T-helper 2 cell treated with Interferon-gamma antibody and Interleukin-4, amounts not matched to agents 5 μg/mL and 100 μg/mL, for 36 hours (primary cell): Measurements from ENCODE around the gene CALHM2.

Experiments used
- DNase-seq: peaks from one replicate; pipeline ENCODE4 v3.0.0; 2021; ENCODE audit warnings: low spot score
- H3K27ac Mint-ChIP-seq: one replicate; pipeline ENCODE4 v1.8.0; 2021; ENCODE audit warnings: mild to moderate bottlenecking, mixed read lengths
- H3K27me3 Mint-ChIP-seq: one replicate; pipeline ENCODE4 v1.8.0; 2021; ENCODE audit warnings: low read depth, mixed read lengths
- H3K36me3 Mint-ChIP-seq: one replicate; pipeline ENCODE4 v1.8.0; 2021; ENCODE audit warnings: low read depth, mixed read lengths
- H3K4me1 Mint-ChIP-seq: one replicate; pipeline ENCODE4 v1.8.0; 2021; ENCODE audit warnings: low read depth, mixed read lengths
- H3K4me3 Mint-ChIP-seq: one replicate; pipeline ENCODE4 v1.8.0; 2022; ENCODE audit warnings: mild to moderate bottlenecking, moderate library complexity, mixed read lengths
- H3K9me3 Mint-ChIP-seq: one replicate; pipeline ENCODE4 v1.8.0; 2021; ENCODE audit warnings: mixed read lengths

The CALHM2 gene

GRCh38 chr10:103467406-103467805 is 15.2 kb upstream of the CALHM2 start:
- Mint-ChIP-seq H3K36me3 (peaks cover 11% of the 10 kb centered on the region), H3K4me3 (no peak overlapping the region), H3K27me3 (peaks cover 5% of the 10 kb centered on the region), H3K4me1 (peaks cover 46% of the 10 kb centered on the region), H3K9me3 (peaks cover 5% of the 10 kb centered on the region), H3K27ac (peak overlapping the region; percentile 66)
- DNase-seq, result no peak

GRCh38 chr10:103466734-103467133 is 14.6 kb upstream of the CALHM2 start:
- H3K9me3 Mint-ChIP-seq, result peaks cover 5% of the 10 kb centered on the region
- H3K4me1 Mint-ChIP-seq, result peaks cover 40% of the 10 kb centered on the region
- peaks cover 5% of the 10 kb centered on the region for H3K27me3 Mint-ChIP-seq
- H3K4me3 Mint-ChIP-seq, result no peak overlapping the region
- no peak for DNase-seq
- no peak overlapping the region for H3K27ac Mint-ChIP-seq
- H3K36me3 Mint-ChIP-seq, result peaks cover 11% of the 10 kb centered on the region

- no peak overlapping the region for H3K27ac Mint-ChIP-seq
- H3K9me3 Mint-ChIP-seq, result peaks cover 3% of the 10 kb centered on the region
- peaks cover 5% of the 10 kb centered on the region for H3K27me3 Mint-ChIP-seq
- no peak for DNase-seq
- peaks cover 31% of the 10 kb centered on the region for H3K4me1 Mint-ChIP-seq
- H3K36me3 Mint-ChIP-seq, result peaks cover 7% of the 10 kb centered on the region
- no peak overlapping the region for H3K4me3 Mint-ChIP-seq
These were observed 13.4 kb upstream of the CALHM2 start for GRCh38 chr10:103465411-103466179.

- Mint-ChIP-seq H3K27ac (no peak overlapping the region), H3K9me3 (no peaks in the 10 kb centered on the region), H3K27me3 (peaks cover 5% of the 10 kb centered on the region)
These were observed 11.3 kb upstream of the CALHM2 start for GRCh38 chr10:103463499-103463898.

DNA sequence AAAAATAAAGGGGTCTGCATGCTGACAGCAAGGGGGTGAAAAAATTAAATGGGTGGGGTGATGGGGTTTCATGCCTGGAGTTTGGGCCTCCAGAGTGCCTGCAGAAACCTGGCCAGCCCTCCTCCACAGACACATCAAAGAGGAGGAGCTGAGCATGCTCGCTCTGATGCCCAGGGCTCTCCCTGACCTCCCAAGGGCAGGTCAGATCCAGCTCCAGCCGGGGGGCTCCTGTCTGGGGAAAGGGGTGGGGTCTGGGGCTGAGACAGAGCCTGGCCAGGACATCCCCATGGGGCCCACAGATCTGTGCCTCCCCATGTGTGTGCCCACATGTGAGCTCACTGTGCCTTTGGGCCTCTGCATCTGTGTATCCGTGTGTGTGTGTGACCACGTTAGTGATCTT is 7.4 kb upstream of the CALHM2 start:
- Mint-ChIP-seq H3K9me3 (no peaks in the 10 kb centered on the region), H3K27ac (no peak overlapping the region), H3K4me1 (peaks cover 16% of the 10 kb centered on the region), H3K4me3 (peak overlapping the region; percentile 28), H3K36me3 (no peaks in the 10 kb centered on the region), H3K27me3 (peaks cover 5% of the 10 kb centered on the region)
- DNase-seq, result no peak

More at GRCh38 chr10:103463499-103463898, 11.3 kb upstream of the CALHM2 start:
- DNase-seq, result no peak
- Mint-ChIP-seq H3K4me3 (no peak overlapping the region), H3K36me3 (no peaks in the 10 kb centered on the region), H3K4me1 (peaks cover 28% of the 10 kb centered on the region)

- Mint-ChIP-seq H3K4me1 (peaks cover 18% of the 10 kb centered on the region), H3K4me3 (peak within 1 kb of the TSS; percentile 32), H3K36me3 (no peaks in the 10 kb centered on the region), H3K9me3 (no peaks in the 10 kb centered on the region), H3K27ac (peak within 1 kb of the TSS; percentile 55), H3K27me3 (no peaks in the 10 kb centered on the region)
- DNase-seq, result peak; percentile 16
These were observed 6.5 kb upstream of the CALHM2 start, which contains the start of gene CALHM1 for GRCh38 chr10:103458720-103459119. Gene CALHM1, minus strand, starts transcription at chr10:103458900. Its CDS starts 149 bp downstream, at chr10:103458751.

DNA sequence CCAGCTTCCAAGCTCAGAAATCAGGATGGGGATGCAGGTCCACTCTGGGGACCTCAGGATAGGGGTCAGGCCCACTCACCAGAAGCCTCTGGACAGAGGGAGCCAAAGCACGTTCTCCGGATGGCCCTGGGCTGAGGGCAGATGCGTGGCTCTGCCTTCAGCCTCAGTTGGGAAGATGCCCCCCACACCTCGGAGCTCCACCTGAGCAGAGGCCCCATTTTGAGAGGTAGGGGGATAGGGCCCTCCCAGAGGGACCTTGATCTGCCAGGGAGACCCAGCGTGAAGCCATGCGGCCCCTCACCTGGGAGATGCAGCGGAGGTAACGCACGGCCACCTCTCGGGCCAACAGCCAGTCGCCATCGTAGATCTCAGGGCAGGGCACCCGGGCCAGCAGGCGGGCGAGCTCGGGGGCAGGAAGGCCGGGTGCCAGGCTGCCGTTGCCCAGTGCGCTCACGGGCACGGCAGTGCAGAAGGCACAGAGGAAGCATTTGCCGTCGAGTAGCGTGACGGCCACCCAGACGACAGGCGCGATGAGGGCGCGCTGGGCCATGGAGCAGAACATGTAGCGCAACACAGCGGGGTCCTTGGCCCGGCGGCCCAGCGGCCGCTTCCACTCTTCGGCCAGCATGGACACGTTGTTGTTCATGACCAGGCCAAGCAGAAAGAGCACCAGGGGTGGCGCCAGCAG is 5.9 kb upstream of the CALHM2 start:
- H3K27ac Mint-ChIP-seq, result no peak overlapping the region
- H3K36me3 Mint-ChIP-seq, result no peaks in the 10 kb centered on the region
- no peak overlapping the region for H3K4me3 Mint-ChIP-seq
- H3K27me3 Mint-ChIP-seq, result no peaks in the 10 kb centered on the region
- no peaks in the 10 kb centered on the region for H3K9me3 Mint-ChIP-seq
- H3K4me1 Mint-ChIP-seq, result peaks cover 20% of the 10 kb centered on the region
- DNase-seq, result no peak

DNA sequence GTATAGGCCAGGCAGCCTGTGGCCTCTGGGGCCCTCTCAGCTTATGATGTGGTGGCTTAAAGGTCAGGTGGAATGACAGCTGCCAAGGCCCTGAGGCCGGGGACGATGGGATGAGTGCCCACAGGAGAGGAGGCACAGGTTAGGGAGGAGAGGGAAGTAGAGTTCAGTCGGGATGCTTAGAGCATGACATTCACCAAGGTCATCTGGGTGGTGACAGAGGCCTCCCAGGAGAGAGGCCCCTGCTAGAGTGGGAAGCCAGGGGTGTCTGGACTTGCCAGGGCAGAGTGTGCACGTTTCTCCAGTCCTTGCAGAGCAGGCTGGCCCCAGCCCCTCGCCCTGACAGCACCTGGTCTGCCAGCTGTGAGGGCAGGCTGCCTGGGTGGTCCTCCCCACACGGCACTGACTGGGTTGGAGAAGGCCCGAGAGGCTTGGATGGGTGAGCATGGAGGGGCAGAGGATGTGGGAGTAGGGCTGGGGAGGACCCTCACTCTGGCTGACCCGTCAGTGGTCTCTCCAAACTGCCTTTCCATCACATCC is 5.1 kb upstream of the CALHM2 start:
- peaks cover 24% of the 10 kb centered on the region for H3K4me1 Mint-ChIP-seq
- H3K27me3 Mint-ChIP-seq, result no peaks in the 10 kb centered on the region
- DNase-seq, result no peak
- no peak overlapping the region for H3K4me3 Mint-ChIP-seq
- H3K36me3 Mint-ChIP-seq, result no peaks in the 10 kb centered on the region
- H3K27ac Mint-ChIP-seq, result peak overlapping the region; percentile 60
- H3K9me3 Mint-ChIP-seq, result no peaks in the 10 kb centered on the region

- peak overlapping the region; percentile 26 for H3K27ac Mint-ChIP-seq
- H3K4me1 Mint-ChIP-seq, result peaks cover 26% of the 10 kb centered on the region
These were observed 4.0 kb upstream of the CALHM2 start for GRCh38 chr10:103456074-103456660.

DNA sequence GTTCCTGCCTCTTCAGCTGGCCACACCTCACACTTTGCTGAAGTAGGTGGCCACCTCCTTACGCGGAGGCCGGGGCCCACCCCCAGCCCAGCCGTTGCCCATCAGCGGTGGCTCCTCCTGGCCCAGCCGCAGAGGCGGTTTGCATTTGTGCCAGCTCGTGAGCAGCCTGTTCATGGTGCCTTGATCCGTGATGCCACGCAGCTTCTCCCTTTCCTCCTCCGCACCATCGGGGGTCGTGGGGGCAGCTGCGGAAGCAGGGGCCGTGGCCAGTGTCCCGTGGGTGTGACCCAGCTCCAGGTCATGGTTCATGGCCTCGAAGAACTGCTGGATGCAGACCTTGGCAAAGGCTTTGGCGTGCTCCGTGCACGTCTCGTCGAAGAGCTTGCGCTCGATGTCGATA is 3.1 kb upstream of the CALHM2 start:
- no peak for DNase-seq
- no peaks in the 10 kb centered on the region for H3K9me3 Mint-ChIP-seq
- no peaks in the 10 kb centered on the region for H3K27me3 Mint-ChIP-seq
- peaks cover 12% of the 10 kb centered on the region for H3K36me3 Mint-ChIP-seq
- no peak overlapping the region for H3K27ac Mint-ChIP-seq
- no peak overlapping the region for H3K4me3 Mint-ChIP-seq
- peaks cover 33% of the 10 kb centered on the region for H3K4me1 Mint-ChIP-seq

More at GRCh38 chr10:103456074-103456660, 4.0 kb upstream of the CALHM2 start:
- Mint-ChIP-seq H3K36me3 (peaks cover 3% of the 10 kb centered on the region), H3K4me3 (no peak overlapping the region), H3K9me3 (no peaks in the 10 kb centered on the region), H3K27me3 (no peaks in the 10 kb centered on the region)
- DNase-seq, result no peak

DNA sequence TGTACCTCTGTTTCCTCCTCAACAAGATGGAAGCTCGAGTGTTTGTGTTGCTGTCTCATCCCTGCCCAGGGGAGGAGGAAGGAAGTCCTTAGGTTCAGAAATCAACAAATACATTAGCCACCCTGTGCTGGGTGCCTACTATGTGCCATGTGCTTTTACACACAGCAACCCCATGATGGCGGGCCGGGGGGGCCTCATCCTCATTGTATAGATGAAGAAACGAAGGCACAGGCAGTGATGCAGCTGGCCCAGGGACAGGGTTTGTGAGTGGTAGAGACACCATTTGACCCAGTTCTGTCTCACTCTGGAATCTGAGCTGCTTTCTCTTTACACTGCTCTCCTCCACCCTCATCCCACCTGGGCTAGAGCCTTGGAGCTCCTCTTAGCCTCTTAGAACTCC is 1.9 kb upstream of the CALHM2 start:
- H3K4me1 Mint-ChIP-seq, result peaks cover 36% of the 10 kb centered on the region
- H3K27me3 Mint-ChIP-seq, result no peaks in the 10 kb centered on the region
- no peak for DNase-seq
- no peaks in the 10 kb centered on the region for H3K9me3 Mint-ChIP-seq
- H3K36me3 Mint-ChIP-seq, result peaks cover 24% of the 10 kb centered on the region
- H3K27ac Mint-ChIP-seq, result no peak overlapping the region
- H3K4me3 Mint-ChIP-seq, result peak overlapping the region; percentile 64

DNA sequence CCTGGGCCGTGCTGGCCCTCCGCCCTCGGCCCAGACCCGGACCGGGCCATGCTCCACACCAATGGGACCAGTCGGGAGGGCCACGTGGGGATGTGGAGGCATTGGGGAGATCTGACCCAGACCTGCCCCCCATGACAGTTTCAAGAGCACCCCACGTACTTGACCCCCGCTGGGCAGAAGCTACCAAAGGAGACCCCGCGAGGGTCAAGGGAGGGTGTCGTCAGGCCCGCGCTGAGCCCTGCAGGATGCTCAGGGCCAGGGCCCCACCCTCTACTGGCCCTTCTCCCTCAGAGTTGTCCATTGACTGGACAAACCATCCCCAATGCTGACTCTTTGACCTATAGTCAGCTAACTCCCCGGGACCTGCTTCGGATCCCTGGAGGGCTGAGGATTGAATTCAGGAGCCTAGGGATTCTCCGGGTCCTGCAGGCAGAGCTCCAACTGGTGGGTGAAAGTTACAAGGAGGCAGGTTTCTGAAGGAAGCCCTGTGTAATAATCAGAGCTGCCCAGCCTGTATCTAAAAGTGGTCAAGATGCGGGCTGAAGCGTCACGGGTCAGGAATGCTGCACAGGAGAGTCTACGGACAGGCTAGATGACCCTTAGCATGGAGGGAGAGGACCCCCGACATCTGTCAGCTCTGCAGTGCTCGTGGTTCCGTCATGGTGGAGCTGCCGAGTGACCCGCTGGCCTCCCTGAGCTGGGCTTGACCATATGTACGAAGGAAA is 498 bp upstream of the CALHM2 start:
- peaks cover 34% of the 10 kb centered on the region for H3K36me3 Mint-ChIP-seq
- no peak for DNase-seq
- H3K4me3 Mint-ChIP-seq, result peak overlapping the region; percentile 94
- H3K4me1 Mint-ChIP-seq, result peaks cover 41% of the 10 kb centered on the region
- H3K27ac Mint-ChIP-seq, result peak overlapping the region; percentile 57
- H3K9me3 Mint-ChIP-seq, result no peaks in the 10 kb centered on the region
- no peaks in the 10 kb centered on the region for H3K27me3 Mint-ChIP-seq

- H3K4me3 Mint-ChIP-seq, result peak overlapping the region; percentile 94
- peaks cover 46% of the 10 kb centered on the region for H3K36me3 Mint-ChIP-seq
- H3K27ac Mint-ChIP-seq, result peak overlapping the region; percentile 86
- DNase-seq, result peak; percentile 41
- no peaks in the 10 kb centered on the region for H3K27me3 Mint-ChIP-seq
- no peaks in the 10 kb centered on the region for H3K9me3 Mint-ChIP-seq
- H3K4me1 Mint-ChIP-seq, result peaks cover 50% of the 10 kb centered on the region
These were observed 918 bp downstream of the CALHM2 start for GRCh38 chr10:103451091-103451813.
